ENCODE measurements around the gene PRKD3.

PRKD3 gene

DNA sequence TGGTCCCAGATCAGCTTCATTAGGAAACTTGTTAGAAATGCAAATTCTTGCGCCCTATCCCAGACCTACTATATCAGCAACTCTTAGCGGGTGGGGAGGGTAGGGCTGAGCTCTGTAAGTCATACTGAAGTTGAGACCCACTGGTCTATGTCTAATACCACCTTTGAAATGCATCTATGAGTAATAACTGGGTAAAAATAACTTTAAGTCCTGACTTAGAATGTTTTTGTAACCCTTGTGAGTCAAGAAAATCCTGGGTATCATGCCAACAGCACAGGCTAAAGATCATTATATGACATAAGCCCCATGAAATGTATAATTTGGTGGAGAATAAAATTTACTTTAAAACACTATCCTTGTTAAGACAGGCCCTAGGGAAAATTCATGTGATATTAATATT, 41.4 kb downstream of the PRKD3 start:
- TF ChIP-seq, protein P1, sequence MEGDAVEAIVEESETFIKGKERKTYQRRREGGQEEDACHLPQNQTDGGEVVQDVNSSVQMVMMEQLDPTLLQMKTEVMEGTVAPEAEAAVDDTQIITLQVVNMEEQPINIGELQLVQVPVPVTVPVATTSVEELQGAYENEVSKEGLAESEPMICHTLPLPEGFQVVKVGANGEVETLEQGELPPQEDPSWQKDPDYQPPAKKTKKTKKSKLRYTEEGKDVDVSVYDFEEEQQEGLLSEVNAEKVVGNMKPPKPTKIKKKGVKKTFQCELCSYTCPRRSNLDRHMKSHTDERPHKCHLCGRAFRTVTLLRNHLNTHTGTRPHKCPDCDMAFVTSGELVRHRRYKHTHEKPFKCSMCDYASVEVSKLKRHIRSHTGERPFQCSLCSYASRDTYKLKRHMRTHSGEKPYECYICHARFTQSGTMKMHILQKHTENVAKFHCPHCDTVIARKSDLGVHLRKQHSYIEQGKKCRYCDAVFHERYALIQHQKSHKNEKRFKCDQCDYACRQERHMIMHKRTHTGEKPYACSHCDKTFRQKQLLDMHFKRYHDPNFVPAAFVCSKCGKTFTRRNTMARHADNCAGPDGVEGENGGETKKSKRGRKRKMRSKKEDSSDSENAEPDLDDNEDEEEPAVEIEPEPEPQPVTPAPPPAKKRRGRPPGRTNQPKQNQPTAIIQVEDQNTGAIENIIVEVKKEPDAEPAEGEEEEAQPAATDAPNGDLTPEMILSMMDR (IDR thresholded peaks at IDR 0.05; ENCODE audit: borderline replicate concordance, insufficient read depth, low read depth, low read length) = no peak

DNA sequence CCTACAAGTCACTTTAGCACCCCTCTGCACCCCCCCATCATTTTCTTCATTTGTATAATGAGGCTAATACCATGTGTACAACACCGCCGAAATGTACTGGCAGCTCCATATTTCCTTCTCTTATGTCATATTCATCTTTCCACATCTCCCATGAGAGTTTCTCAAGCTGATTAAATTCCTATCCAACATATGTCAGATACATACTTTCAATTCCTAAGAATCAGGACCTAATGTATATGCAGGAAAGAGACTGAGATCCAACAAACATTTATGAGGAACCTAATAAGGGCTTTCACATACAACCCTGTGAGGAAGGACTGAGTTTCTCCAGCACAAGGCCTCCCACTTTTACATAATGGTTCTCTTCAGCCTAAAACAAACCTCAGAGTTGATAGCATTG, 41.9 kb downstream of the PRKD3 start:
- H3K4me3 ChIP-seq (ENCODE audit: low read depth, low read length) = no peak overlapping the region
- TF ChIP-seq, protein P1 (IDR thresholded peaks at IDR 0.05; ENCODE audit: borderline replicate concordance, insufficient read depth, low read depth, low read length) = no peak

More for the DNA sequence above, 41.4 kb downstream of the PRKD3 start:
- H3K4me3 ChIP-seq (ENCODE audit: low read depth, low read length) = no peak overlapping the region

DNA sequence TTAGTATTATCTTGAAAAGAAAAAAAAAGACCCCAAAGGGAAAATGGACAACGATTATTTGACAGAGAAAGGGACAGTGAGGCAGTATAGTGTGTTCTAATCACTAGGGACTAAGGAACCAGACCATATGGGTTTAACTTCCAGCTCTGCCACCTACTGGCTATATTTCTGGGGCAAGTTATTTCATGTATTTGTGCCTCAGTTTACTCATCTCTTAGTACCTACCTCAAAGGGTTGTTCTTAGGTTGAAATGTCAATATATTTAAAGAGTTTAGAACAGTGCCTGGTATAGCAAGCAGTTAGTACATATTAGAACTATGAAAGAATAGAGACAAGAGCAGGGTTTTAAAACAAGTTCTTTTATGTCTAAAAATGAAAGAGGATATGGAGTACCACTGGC, 42.7 kb downstream of the PRKD3 start:
- TF ChIP-seq, protein P1 (IDR thresholded peaks at IDR 0.05; ENCODE audit: borderline replicate concordance, insufficient read depth, low read depth, low read length) = no peak
- H3K4me3 ChIP-seq (ENCODE audit: low read depth, low read length) = no peak overlapping the region

DNA sequence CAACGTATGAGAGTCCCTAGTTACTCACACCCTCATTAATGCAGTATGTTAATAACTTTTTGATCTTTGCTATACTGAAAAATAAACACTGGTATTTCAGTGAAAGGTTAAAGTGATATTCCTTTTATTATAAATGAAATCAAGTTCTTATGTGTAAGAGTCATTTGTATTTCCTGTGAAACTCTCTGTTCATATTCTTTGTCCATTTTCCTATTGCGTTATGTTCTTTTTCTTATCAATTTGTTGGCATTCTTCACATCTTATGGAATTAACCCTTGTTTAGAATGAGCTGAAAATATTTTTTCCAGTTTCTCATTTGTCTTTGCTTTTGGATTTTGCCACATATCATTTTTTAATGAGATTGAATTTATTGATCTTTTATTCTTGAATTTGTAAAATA, 48.3 kb downstream of the PRKD3 start:
- TF ChIP-seq, protein P1 (IDR thresholded peaks at IDR 0.05; ENCODE audit: borderline replicate concordance, insufficient read depth, low read depth, low read length) = no peak
- H3K4me3 ChIP-seq (ENCODE audit: low read depth, low read length) = no peak overlapping the region
